ENCODE results near the gene PIBF1. TPM values are rescaled to one million over a fixed set of nuclear protein-coding genes. Genes with fewer than 3 reads are reported as not detected.

PIBF1 gene
- total and polyA plus RNA-seq, 7 donors: 6.5 to 24.0 (median 17.7) TPM

DNA sequence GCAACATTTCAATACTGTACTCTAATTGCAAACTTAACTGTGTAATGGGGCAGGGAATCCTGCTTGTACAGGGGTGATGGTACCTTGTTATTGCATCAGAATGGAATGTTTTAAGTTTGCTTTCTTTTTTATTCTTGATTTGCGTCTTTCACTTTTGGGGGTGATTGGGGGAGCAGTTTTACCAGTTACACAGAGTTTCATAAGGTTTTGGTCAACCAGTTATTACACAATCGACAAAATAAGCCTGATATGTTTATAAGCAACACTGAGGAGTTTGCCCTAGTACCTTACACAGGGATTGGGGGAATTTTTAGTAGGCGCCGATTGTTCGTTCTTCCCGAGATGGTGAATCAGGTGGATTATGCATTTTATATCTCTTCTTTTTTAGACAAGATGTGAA, 279.5 kb downstream of the PIBF1 start:
- no peaks in the 10 kb centered on the region for H3K27me3 ChIP-seq
- H3K27ac ChIP-seq: peak overlapping the region in 2 of 4 donors; percentile 82 to 85
- TF ChIP-seq, protein P1, sequence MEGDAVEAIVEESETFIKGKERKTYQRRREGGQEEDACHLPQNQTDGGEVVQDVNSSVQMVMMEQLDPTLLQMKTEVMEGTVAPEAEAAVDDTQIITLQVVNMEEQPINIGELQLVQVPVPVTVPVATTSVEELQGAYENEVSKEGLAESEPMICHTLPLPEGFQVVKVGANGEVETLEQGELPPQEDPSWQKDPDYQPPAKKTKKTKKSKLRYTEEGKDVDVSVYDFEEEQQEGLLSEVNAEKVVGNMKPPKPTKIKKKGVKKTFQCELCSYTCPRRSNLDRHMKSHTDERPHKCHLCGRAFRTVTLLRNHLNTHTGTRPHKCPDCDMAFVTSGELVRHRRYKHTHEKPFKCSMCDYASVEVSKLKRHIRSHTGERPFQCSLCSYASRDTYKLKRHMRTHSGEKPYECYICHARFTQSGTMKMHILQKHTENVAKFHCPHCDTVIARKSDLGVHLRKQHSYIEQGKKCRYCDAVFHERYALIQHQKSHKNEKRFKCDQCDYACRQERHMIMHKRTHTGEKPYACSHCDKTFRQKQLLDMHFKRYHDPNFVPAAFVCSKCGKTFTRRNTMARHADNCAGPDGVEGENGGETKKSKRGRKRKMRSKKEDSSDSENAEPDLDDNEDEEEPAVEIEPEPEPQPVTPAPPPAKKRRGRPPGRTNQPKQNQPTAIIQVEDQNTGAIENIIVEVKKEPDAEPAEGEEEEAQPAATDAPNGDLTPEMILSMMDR (IDR thresholded peaks at IDR 0.05): no peak
- no peak for TF ChIP-seq POLR2A (IDR thresholded peaks at IDR 0.05)
- TF ChIP-seq POLR2AphosphoS5 (IDR thresholded peaks at IDR 0.05): no peak
- TF ChIP-seq EP300 (IDR thresholded peaks at IDR 0.05): no peak
- intact Hi-C loops (cut with DNase I): no loop called here
- no peaks in the 10 kb centered on the region for H3K36me3 ChIP-seq
- 21 to 62% methylated on average over 6 of the region's 6 CpGs for WGBS, 2 donors
- peaks cover 0 to 18% (median 11%) of the 10 kb centered on the region in 4 donors for H3K4me1 ChIP-seq
- no peaks in the 10 kb centered on the region for H3K9me3 ChIP-seq
- peak overlapping the region in 2 of 4 donors; percentile 3 to 7 for H3K4me3 ChIP-seq
- no peak for DNase-seq

DNA sequence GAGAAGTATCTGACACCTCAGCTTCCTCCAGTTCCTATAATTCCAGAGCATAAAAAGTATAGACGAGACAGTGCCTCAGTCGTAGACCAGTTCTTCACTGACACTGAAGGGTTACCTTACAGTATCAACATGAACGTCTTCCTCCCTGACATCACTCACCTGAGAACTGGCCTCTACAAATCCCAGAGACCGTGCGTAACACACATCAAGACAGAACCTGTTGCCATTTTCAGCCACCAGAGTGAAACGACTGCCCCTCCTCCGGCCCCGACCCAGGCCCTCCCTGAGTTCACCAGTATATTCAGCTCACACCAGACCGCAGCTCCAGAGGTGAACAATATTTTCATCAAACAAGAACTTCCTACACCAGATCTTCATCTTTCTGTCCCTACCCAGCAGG, 279.9 kb downstream of the PIBF1 start:
- H3K36me3 ChIP-seq: no peaks in the 10 kb centered on the region
- TF ChIP-seq, protein P1 (IDR thresholded peaks at IDR 0.05): no peak
- TF ChIP-seq EP300 (IDR thresholded peaks at IDR 0.05) (no peak), POLR2A (IDR thresholded peaks at IDR 0.05) (no peak), POLR2AphosphoS5 (IDR thresholded peaks at IDR 0.05) (no peak)
- peak overlapping the region in 2 of 4 donors; percentile 3 to 7 for H3K4me3 ChIP-seq
- no peaks in the 10 kb centered on the region for H3K9me3 ChIP-seq
- peaks cover 0 to 18% (median 11%) of the 10 kb centered on the region in 4 donors for H3K4me1 ChIP-seq
- no peaks in the 10 kb centered on the region for H3K27me3 ChIP-seq
- intact Hi-C loops (cut with DNase I): no loop called here
- H3K27ac ChIP-seq: peak overlapping the region in 2 of 4 donors; percentile 82 to 85
- 29 to 74% methylated on average over 9 of the region's 9 CpGs for WGBS, 2 donors
- DNase-seq: no peak

DNA sequence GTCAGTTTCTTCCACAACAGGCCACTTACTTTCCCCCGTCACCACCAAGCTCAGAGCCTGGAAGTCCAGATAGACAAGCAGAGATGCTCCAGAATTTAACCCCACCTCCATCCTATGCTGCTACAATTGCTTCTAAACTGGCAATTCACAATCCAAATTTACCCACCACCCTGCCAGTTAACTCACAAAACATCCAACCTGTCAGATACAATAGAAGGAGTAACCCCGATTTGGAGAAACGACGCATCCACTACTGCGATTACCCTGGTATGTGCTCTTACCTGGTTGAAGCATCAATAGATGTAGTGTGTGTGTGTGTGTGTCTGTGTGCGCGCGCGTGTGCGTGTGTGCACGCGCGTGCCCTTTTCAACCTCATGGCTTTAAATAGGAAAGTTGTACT, 280.5 kb downstream of the PIBF1 start:
- 30 to 69% methylated on average over 13 of the region's 13 CpGs for WGBS, 2 donors
- Histone ChIP-seq H3K4me1 (peaks cover 0 to 18% (median 11%) of the 10 kb centered on the region in 4 donors), H3K36me3 (no peaks in the 10 kb centered on the region), H3K27me3 (no peaks in the 10 kb centered on the region), H3K4me3 (no peak overlapping the region), H3K9me3 (no peaks in the 10 kb centered on the region), H3K27ac (peak overlapping the region in 2 of 4 donors; percentile 82 to 85)
- no peak for DNase-seq
- intact Hi-C loops (cut with DNase I): no loop called here
- TF ChIP-seq, protein P1 (IDR thresholded peaks at IDR 0.05): no peak
- no peak for TF ChIP-seq EP300 (IDR thresholded peaks at IDR 0.05)

DNA sequence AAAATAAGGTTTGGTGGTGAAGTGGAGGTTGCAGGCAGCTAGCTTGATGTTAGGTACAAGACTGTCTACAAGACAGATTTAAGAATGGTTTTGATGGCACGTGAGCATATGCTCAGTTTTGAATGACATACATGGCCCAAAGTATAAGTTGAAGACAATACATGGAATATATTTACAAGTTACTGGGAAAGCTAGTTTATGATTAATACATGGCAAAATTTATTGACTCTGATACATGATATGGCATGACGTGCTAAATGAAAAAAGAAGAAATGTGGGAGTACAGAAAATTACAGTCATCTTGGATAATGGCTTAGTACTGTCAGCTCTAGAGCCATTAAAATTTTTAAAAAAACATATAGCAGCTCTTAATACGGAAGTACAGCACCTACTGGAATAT, 281.2 kb downstream of the PIBF1 start:
- WGBS, 2 donors: 17 to 67% methylated on average over 3 of the region's 3 CpGs
- TF ChIP-seq POLR2A (IDR thresholded peaks at IDR 0.05): no peak
- no peaks in the 10 kb centered on the region for H3K9me3 ChIP-seq
- no peaks in the 10 kb centered on the region for H3K27me3 ChIP-seq
- no peak for DNase-seq
- peaks cover 0 to 14% (median 8%) of the 10 kb centered on the region in 4 donors for H3K4me1 ChIP-seq
- H3K27ac ChIP-seq: no peak overlapping the region
- H3K36me3 ChIP-seq: no peaks in the 10 kb centered on the region
- H3K4me3 ChIP-seq: no peak overlapping the region
- intact Hi-C loops (cut with DNase I): no loop called here

DNA sequence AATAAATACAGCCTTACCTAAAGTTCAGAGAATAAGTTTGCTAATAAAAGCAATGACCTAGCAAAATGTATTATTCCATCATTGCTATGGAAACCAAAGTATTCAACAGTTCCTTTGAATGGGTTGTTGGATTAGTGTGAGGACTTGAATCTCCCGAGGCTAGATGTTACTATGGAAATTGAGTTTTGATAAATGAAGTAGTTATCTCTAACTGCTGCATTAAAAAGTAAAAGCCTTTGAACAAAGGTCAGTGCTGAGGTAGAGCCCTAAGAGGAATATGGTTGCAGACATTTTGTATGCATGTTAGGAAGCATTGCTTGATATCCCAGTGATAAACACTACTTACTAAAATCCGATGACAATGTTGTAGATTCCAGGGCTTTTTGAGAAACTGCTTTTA, 283.1 kb downstream of the PIBF1 start:
- intact Hi-C loops (cut with DNase I): no loop called here
- TF ChIP-seq POLR2A (IDR thresholded peaks at IDR 0.05) (no peak), EP300 (IDR thresholded peaks at IDR 0.05) (no peak), POLR2AphosphoS5 (IDR thresholded peaks at IDR 0.05) (no peak)
- TF ChIP-seq, protein P1 (IDR thresholded peaks at IDR 0.05): no peak
- no peaks in the 10 kb centered on the region for H3K27me3 ChIP-seq
- 14 to 61% methylated on average over 2 of the region's 2 CpGs for WGBS, 2 donors
- no peaks in the 10 kb centered on the region for H3K9me3 ChIP-seq
- H3K4me3 ChIP-seq: no peak overlapping the region
- no peak overlapping the region for H3K27ac ChIP-seq
- H3K4me1 ChIP-seq: peaks cover 0 to 11% (median 5%) of the 10 kb centered on the region in 4 donors
- H3K36me3 ChIP-seq: no peaks in the 10 kb centered on the region
- no peak for DNase-seq
